Nephron progenitor cell (in vitro differentiated cells): ENCODE data around the gene BCL2L14.

Source experiments
- DNase-seq: peaks from one replicate; pipeline ENCODE4 v3.0.0; 2021
- H3K27ac Mint-ChIP-seq: 2 replicates; pipeline ENCODE4 v1.8.0; 2021; ENCODE audit warnings: mild to moderate bottlenecking, moderate library complexity, mixed read lengths
- H3K27me3 Mint-ChIP-seq: 2 replicates; pipeline ENCODE4 v1.8.0; 2021; ENCODE audit warnings: mild to moderate bottlenecking, low read depth, mixed read lengths; ENCODE audit not compliant: poor library complexity
- H3K36me3 Mint-ChIP-seq: 2 replicates; pipeline ENCODE4 v1.8.0; 2021; ENCODE audit warnings: low read depth, mixed read lengths
- H3K4me1 Mint-ChIP-seq: 2 replicates; pipeline ENCODE4 v1.8.0; 2021; ENCODE audit warnings: mixed read lengths
- H3K4me3 Mint-ChIP-seq: 2 replicates; pipeline ENCODE4 v1.8.0; 2021; ENCODE audit warnings: mild to moderate bottlenecking, moderate library complexity, mixed read lengths
- H3K9me3 Mint-ChIP-seq: 2 replicates; pipeline ENCODE4 v1.8.0; 2021; ENCODE audit warnings: mild to moderate bottlenecking, moderate library complexity, mixed read lengths
- CTCF ChIP-seq: fragments of 200-600 bp; sonication (generic); IDR thresholded peaks from 2 replicates; pipeline ENCODE4 v1.5.0; 2021; ENCODE audit warnings: antibody characterized with exemption

BCL2L14 gene

GRCh38 chr12:12025799-12026386 is 44.8 kb upstream of the BCL2L14 start:
- H3K27ac Mint-ChIP-seq, result no peak overlapping the region
- no peak for TF ChIP-seq CTCF
- no peaks in the 10 kb centered on the region for H3K4me1 Mint-ChIP-seq
- no peak overlapping the region for H3K4me3 Mint-ChIP-seq
- no peak for DNase-seq
- H3K27me3 Mint-ChIP-seq, result peaks cover 27% of the 10 kb centered on the region
- H3K9me3 Mint-ChIP-seq, result peaks cover 28% of the 10 kb centered on the region
- peaks cover 5% of the 10 kb centered on the region for H3K36me3 Mint-ChIP-seq

- peaks cover 27% of the 10 kb centered on the region for H3K27me3 Mint-ChIP-seq
- no peak for DNase-seq
- H3K4me3 Mint-ChIP-seq, result no peak overlapping the region
- TF ChIP-seq CTCF, result no peak
- H3K9me3 Mint-ChIP-seq, result peaks cover 28% of the 10 kb centered on the region
- H3K27ac Mint-ChIP-seq, result no peak overlapping the region
- H3K4me1 Mint-ChIP-seq, result peaks cover 8% of the 10 kb centered on the region
- H3K36me3 Mint-ChIP-seq, result peaks cover 5% of the 10 kb centered on the region
Observed at GRCh38 chr12:12028668-12029402, 41.9 kb upstream of the BCL2L14 start.

GRCh38 chr12:12029653-12030052 is 41.1 kb upstream of the BCL2L14 start:
- Mint-ChIP-seq H3K36me3 (peaks cover 5% of the 10 kb centered on the region), H3K4me1 (peaks cover 8% of the 10 kb centered on the region), H3K4me3 (no peak overlapping the region), H3K27ac (no peak overlapping the region), H3K27me3 (peaks cover 27% of the 10 kb centered on the region), H3K9me3 (peaks cover 28% of the 10 kb centered on the region)
- TF ChIP-seq CTCF, result no peak
- no peak for DNase-seq

GRCh38 chr12:12032260-12032791 is 38.4 kb upstream of the BCL2L14 start:
- Mint-ChIP-seq H3K4me1 (peaks cover 8% of the 10 kb centered on the region), H3K4me3 (peak overlapping the region; percentile 75), H3K9me3 (peaks cover 16% of the 10 kb centered on the region), H3K27me3 (peaks cover 13% of the 10 kb centered on the region), H3K27ac (no peak overlapping the region), H3K36me3 (no peaks in the 10 kb centered on the region)
- no peak for TF ChIP-seq CTCF
- no peak for DNase-seq

GRCh38 chr12:12032851-12033797 is 37.6 kb upstream of the BCL2L14 start:
- Mint-ChIP-seq H3K36me3 (no peaks in the 10 kb centered on the region), H3K9me3 (peaks cover 10% of the 10 kb centered on the region), H3K4me1 (peaks cover 8% of the 10 kb centered on the region), H3K27me3 (peaks cover 12% of the 10 kb centered on the region), H3K27ac (no peak overlapping the region), H3K4me3 (peak overlapping the region; percentile 75)
- DNase-seq, result peak; percentile 75
- TF ChIP-seq CTCF, result peak; percentile 72
